Right lung (tissue), 5 donors: ENCODE results near the gene GADL1. TPM values are rescaled to one million over a fixed set of nuclear protein-coding genes. Genes with fewer than 3 reads are reported as not detected.

Experiments
- DNase-seq, 2 donors: peaks; one replicate each; pipeline ENCODE4 v3.0.0-alpha.2; 2013
- polyA plus RNA-seq, 5 donors: library from polyadenylated mRNA; unstranded; fragments of 120-200 nt; gene quantifications; one replicate each; pipeline versions ENCODE4 v1.2.1 to v1.2.3, GENCODE V29; 2013; ENCODE audit warnings: inconsistent platforms in 1 of 5, low replicate concordance in 1 of 5; ENCODE audit not compliant: insufficient read length in 5 of 5, insufficient read depth in 1 of 5

GADL1 gene
- polyA plus RNA-seq, 5 donors, result 0.88 to 2.7 (median 1.1) TPM

DNA sequence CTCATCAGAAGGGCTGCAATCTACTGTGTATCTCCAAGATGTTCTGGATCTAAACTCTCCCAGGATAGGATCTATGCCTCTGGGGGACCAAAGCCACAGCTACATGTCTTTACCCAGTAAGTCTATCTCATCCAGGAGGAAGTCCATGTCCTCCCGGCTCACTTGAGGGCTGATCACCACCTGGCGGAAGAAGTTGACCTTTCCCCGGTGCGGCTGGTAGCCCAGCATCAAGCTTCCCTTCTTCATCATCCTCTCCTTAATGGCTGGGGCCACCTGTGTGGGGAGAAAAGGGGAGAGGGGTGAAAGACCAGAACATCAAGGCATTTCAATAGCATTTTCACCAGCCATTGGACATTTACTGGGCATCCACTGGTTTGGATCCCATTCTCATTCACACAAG lies 166.3 kb downstream of the GADL1 start:
- DNase-seq, result no peak

GRCh38 chr3:30724863-30725262 lies 169.6 kb downstream of the GADL1 start:
- DNase-seq, result no peak

DNA sequence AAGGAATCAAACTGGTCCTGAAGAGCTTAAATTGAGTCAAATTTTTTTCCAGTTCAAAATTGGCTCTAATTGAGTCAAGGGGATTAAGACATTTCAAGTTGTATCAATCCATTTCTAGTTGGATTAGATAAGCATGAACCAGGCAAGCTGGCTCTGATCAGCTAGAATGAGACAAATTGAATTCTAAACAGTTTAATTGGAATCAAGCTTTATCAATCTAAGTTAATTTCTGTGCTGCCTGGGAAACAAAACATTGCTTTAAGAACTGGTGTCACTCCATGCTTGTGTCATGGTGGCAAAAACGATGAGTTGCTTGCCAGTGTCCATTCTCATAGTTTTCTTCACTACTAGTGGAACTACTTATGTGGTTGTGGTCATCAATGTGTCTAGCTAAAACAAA lies 171.2 kb downstream of the GADL1 start:
- no peak for DNase-seq

GRCh38 chr3:30721314-30721634 lies 173.2 kb downstream of the GADL1 start:
- no peak for DNase-seq

DNA sequence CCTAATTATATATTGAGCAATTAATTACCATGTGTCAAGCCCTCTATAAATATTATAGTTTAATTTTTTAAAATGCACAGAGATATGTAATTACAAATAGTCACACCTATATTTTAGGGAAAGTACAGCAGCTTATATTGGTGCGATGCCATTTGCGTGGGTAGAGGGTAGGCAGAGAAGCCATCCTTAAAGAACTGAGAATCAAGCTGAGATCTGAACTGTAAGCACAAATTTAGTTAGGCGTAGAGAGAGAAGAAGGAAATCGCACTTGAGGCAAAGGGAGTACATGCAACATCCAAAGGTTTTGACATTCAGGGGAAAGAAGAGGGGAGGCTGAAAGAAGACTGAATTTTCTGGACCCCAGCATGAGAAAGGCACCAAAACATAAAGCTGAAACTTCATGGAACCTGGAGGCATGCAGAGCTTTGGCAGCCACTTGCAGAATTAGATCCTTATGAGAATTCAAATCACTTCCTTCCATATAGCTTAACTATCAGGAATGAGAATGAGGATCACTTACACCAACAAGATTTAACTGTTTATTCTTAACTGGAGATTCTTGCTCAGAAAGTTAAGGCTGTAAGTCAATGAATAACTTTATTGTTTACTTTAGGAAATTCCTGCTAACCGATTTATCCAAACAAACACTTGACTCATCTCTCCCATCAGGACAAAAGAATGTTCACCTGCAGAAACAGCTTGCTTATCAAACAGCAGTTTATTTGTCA lies 173.7 kb downstream of the GADL1 start:
- no peak for DNase-seq

DNA sequence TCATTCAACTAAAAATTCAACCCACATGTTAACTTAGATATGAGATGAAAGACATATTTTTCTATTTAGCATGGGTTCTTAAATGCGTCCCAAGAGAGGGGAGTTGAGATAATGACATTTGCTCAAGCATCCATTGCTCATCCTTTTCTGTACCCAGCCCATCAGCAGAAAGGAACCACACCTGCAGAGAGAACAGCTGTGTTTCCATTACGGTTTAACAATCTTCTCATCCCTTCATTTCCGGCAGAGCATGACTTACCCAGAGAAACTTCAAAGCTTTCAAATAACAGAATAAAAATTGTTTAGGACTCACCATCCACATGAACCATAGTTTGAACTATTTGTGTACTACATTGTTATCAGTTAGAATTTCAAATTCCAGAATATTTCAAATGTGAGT lies 174.9 kb downstream of the GADL1 start:
- no peak for DNase-seq

GRCh38 chr3:30713885-30714503 lies 180.5 kb downstream of the GADL1 start:
- no peak for DNase-seq

DNA sequence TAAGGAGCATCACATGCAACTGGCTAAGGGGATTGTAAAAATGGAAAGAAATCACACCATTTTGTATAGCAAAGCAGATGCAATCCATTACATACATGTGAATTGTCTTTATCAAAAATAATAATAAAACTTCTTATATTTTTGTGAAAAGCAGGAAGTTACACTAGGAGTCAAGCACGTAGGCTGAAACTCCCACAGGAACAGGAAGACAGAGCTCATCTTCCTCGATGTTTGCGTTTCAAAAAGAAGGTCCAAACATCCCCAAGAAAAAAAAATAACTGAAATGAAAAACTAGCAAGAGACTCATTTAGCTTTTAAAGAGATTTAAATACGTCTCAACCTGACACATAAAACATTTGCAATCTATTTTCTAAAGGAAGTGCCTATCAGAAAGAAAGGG lies 181.5 kb downstream of the GADL1 start:
- no peak for DNase-seq

DNA sequence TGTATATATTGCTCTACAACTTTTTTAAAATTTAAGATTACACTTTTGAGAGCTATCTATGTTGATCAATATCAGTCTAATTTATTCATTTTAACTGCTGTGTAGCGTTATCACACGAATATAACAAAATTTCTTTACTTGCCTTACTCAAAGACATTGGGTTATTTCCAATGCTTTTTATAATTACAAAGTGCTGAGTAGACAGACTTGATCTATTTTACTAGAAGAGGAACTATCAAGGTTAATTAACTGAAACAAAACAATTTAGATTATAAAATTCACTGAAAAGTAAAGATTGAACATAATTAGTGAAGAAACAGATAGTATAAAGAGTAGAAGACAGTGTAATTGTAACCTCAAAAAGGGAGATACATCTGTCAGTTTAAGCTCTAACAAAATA lies 182.6 kb downstream of the GADL1 start:
- no peak for DNase-seq

- no peak for DNase-seq
Measured at GRCh38 chr3:30711151-30711550, 183.3 kb downstream of the GADL1 start.

DNA sequence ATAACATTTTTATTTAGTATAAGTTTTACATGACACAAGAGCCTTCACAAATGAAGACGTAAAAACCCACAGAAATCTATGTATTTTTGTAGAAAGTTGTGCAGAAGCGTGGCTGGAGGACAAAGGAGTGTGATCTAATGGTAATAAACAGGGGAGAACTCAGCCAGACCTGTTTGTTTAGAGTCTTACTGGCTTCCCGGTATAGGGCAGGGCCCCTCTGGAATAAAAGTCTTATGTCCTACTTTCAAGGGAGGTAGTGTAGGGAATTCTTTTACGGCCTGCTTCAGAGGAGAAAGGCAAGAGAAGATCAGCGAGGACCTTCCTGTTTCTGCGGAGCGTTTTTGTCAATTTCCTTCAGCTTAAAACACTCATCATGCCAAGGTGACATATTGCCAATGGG lies 184.4 kb downstream of the GADL1 start:
- DNase-seq, result no peak

GRCh38 chr3:30708472-30708871 lies 186.0 kb downstream of the GADL1 start:
- DNase-seq, result no peak

GRCh38 chr3:30707825-30708224 lies 186.6 kb downstream of the GADL1 start:
- no peak for DNase-seq

DNA sequence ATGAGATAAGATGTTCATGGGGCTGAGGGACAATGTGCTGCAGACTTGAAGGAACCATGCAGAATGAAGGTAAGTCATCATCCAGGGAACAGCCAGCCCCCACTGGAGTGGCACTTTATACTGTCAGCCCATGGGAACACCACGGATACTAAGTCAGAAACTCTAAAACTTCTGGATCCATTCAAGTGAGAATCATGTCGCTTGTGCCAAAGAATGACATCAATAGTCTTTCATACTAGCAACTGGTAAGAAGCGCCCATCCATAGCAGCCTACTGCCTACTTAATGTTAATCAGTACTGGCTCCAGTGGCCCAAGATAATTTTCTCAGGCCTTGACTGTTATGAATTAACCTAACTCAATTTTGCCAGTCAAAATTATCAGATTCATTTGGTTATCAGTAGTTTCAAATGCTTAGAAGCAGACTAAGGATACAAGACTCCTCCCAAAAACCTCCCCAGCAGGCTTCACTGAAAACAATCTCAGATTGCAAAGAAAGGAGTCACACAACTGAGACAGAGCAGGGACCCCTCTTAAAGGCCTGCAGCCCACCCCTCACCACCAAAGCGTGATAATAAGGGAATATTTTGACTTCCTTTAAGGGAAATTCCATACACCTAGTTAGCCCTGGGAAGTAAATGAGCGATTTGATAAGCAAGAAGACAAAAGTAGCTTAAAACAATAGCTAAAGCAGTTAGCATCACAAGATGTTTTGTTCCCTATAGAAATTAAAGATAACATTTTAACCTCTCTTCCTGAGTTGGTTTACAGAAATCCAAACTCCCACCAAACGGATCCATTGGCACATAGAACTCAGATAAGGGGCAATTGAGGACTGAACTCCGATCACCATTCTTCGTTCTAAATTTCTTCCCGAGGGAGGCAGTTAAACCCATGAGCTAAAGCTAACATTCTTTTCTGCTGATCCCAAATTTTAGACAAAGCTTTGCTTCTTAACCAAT lies 189.2 kb downstream of the GADL1 start:
- no peak for DNase-seq

DNA sequence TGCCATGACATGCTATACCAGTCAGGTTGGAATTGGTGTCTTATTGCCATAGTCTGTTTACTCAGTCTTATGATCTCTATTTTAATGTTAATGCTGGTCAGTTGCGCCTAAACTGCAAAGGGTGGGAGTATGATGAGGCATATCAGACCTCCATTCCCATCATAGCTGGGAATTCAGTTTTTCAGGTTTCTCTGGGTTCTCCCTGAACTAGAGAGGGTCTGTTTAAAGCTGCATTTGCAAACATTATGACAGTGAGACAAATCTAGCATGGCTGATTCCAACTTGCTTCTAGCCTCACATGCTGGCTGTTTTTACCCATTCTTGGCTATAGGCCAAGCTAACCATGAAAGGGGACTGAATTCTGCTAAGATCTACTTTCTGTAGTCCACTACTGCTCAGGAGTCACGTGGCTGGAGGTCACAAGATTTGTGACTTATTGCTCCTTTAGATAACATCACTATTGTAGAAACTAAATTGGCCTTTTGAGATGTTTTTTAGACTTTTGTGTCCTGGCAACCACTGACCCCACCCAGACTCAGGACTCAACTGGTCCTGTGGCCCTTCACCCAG lies 191.5 kb downstream of the GADL1 start:
- DNase-seq, result no peak

GRCh38 chr3:30702038-30702827 lies 192.2 kb downstream of the GADL1 start:
- no peak for DNase-seq

- DNase-seq, result no peak
Measured at GRCh38 chr3:30700702-30701321, 193.6 kb downstream of the GADL1 start.

DNA sequence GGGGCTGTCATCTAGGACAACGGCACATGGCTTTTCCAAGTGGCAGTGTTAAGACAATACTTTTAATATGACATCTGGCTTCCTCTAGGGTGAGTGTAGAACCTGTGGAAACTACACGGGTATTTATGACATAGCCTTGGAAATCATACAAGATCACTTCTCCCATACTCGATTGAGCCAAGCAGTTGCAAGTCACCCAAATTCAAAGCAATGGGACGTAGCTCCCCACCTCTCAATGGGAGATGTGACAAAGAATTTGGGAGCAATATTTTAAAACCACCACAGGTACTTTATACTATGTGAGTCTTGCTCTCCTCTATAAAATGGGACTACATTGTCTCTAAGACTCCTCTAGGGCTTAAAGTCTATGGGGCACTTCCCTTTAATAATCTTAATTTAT lies 194.5 kb downstream of the GADL1 start:
- DNase-seq, result no peak

- DNase-seq, result no peak
Measured at GRCh38 chr3:30698549-30698948, 195.9 kb downstream of the GADL1 start.

DNA sequence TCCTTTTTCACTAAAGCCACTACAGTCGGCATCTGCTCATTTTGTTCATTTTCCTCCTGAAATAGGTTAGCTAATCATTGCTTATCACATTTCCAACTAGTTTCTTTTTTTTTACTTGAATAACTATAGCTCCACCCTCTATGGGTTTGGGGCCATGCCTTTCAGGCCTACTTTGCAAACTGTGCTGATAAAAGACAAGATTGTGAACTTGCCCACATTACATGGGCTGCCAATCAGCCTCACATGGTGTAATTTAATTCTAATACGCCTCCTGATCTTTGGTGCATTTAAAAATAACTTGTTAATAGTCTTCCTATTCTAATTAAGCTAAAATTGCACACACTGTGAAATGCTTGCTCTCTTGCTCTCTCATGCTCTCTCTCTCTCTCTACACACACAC lies 197.6 kb downstream of the GADL1 start:
- no peak for DNase-seq

- DNase-seq, result no peak
Measured at GRCh38 chr3:30696403-30696819, 198.1 kb downstream of the GADL1 start.
